Liver (tissue), 9 donors: ENCODE measurements around the gene ANKRD13B. TPM values are rescaled to one million over a fixed set of nuclear protein-coding genes. Genes with fewer than 3 reads are reported as not detected.

ENCODE experiments used
- DNase-seq: peaks from one replicate; pipeline ENCODE4 v3.0.0-alpha.2; 2017; ENCODE audit warnings: low spot score
- H3K27ac ChIP-seq, 2 donors: one replicate each; pipeline ENCODE4 v1.7.0; 2013; ENCODE audit warnings: inconsistent platforms in 2 of 2, low read length in 2 of 2, control low read depth in 1 of 2, low read depth in 1 of 2, mild to moderate bottlenecking in 1 of 2
- H3K27me3 ChIP-seq, 4 donors: one replicate each; pipeline versions ENCODE4 v1.6.1 to v1.7.0; 2013; ENCODE audit warnings: low read length in 3 of 4, inconsistent platforms in 1 of 4, mild to moderate bottlenecking in 1 of 4, moderate library complexity in 1 of 4; ENCODE audit not compliant: control insufficient read depth in 4 of 4, insufficient read depth in 4 of 4
- H3K36me3 ChIP-seq, 4 donors: one replicate each; pipeline versions ENCODE4 v1.6.1 to v1.7.0; 2013; ENCODE audit warnings: low read length in 3 of 4, mild to moderate bottlenecking in 3 of 4, low read depth in 1 of 4, moderate library complexity in 1 of 4; ENCODE audit not compliant: control insufficient read depth in 4 of 4, insufficient read depth in 3 of 4
- H3K4me1 ChIP-seq, 4 donors: one replicate each; pipeline versions ENCODE4 v1.6.1 to v1.7.0; 2013; ENCODE audit warnings: low read length in 3 of 4, mild to moderate bottlenecking in 3 of 4, moderate library complexity in 1 of 4; ENCODE audit not compliant: control insufficient read depth in 4 of 4, insufficient read depth in 4 of 4
- H3K4me3 ChIP-seq, 3 donors: one replicate each; pipeline versions ENCODE4 v1.6.1 to v1.7.0; 2013; ENCODE audit warnings: low read length in 3 of 3, control low read depth in 1 of 3, low read depth in 1 of 3, mild to moderate bottlenecking in 1 of 3
- H3K9ac ChIP-seq, 2 donors: one replicate each; pipeline ENCODE4 v1.7.0; 2013; ENCODE audit warnings: low read length in 2 of 2, mild to moderate bottlenecking in 2 of 2, moderate library complexity in 2 of 2, control low read depth in 1 of 2, low read depth in 1 of 2
- H3K9me3 ChIP-seq, 4 donors: one replicate each; pipeline versions ENCODE4 v1.6.1 to v1.7.0; 2013; ENCODE audit warnings: low read length in 3 of 4; ENCODE audit not compliant: control insufficient read depth in 4 of 4
- ATF3 ChIP-seq: IDR thresholded peaks from 2 replicates; pipeline ENCODE4 v1.6.1; 2016; ENCODE audit warnings: antibody characterized with exemption
- EGR1 ChIP-seq, 2 donors: IDR thresholded peaks; 2 replicates each; pipeline ENCODE4 v1.6.1; 2016 to 2018; ENCODE audit warnings: antibody characterized with exemption in 2 of 2, low read depth in 2 of 2
- FOXA1 ChIP-seq: IDR thresholded peaks from 2 replicates; pipeline ENCODE4 v1.6.1; 2016; ENCODE audit warnings: antibody characterized with exemption
- FOXA2 ChIP-seq: IDR thresholded peaks from 2 replicates; pipeline ENCODE4 v1.6.1; 2016; ENCODE audit warnings: antibody characterized with exemption
- GABPA ChIP-seq, 2 donors: IDR thresholded peaks in 1 of 2; conservative IDR thresholded peaks in 1 of 2; 2 replicates each; pipeline ENCODE4 v1.6.1; 2016; ENCODE audit warnings: antibody characterized with exemption in 2 of 2, mild to moderate bottlenecking in 1 of 2, moderate library complexity in 1 of 2
- HNF4A ChIP-seq, 2 donors: conservative IDR thresholded peaks; 2 replicates each; pipeline ENCODE4 v1.6.1; 2016; ENCODE audit warnings: antibody characterized with exemption in 2 of 2, mild to moderate bottlenecking in 2 of 2
- JUND ChIP-seq, 2 donors: IDR thresholded peaks; 2 replicates each; pipeline ENCODE4 v1.6.1; 2016; ENCODE audit warnings: antibody characterized with exemption in 2 of 2
- NR2F2 ChIP-seq: IDR thresholded peaks from 2 replicates; pipeline ENCODE4 v1.6.1; 2016; ENCODE audit warnings: antibody characterized with exemption
- RAD21 ChIP-seq, 2 donors: IDR thresholded peaks; 2 replicates each; pipeline ENCODE4 v1.6.1; 2016; ENCODE audit warnings: antibody characterized with exemption in 2 of 2, mild to moderate bottlenecking in 2 of 2
- REST ChIP-seq: IDR thresholded peaks from 2 replicates; pipeline ENCODE4 v1.6.1; 2016; ENCODE audit warnings: antibody characterized with exemption, mild to moderate bottlenecking
- SP1 ChIP-seq: IDR thresholded peaks from 2 replicates; pipeline ENCODE4 v1.6.1; 2018; ENCODE audit warnings: antibody characterized with exemption, mild to moderate bottlenecking
- TAF1 ChIP-seq: conservative IDR thresholded peaks from 2 replicates; pipeline ENCODE4 v1.6.1; 2016; ENCODE audit warnings: antibody characterized with exemption, mild to moderate bottlenecking
- WGBS: extraction: QIAGEN DNeasy Blood & Tissue Kit; methylation state at CpG from one replicate; pipeline ENCODE4 v1.1.7; 2013; 5-methylcytosine and 5-hydroxymethylcytosine counted together
- polyA plus RNA-seq, 2 donors: library from polyadenylated mRNA; stranded (reverse) in 1 of 2; unstranded in 1 of 2; fragments of 200-250 nt in 1 of 2; fragments of >200 nt in 1 of 2; fragmentation: Nextera tagmentation in 1 of 2; extraction: Ambion mirVana in 1 of 2; gene quantifications; one replicate each; pipeline versions ENCODE4 v1.2.1 to v1.2.3, GENCODE V29; 2013 to 2015
- total RNA-seq, 2 donors: library from RNA; depleted of rRNA; stranded (reverse); fragments of >200 nt; gene quantifications; one replicate each; pipeline ENCODE4 v1.2.3, GENCODE V29; 2014
- TF ChIP-seq, protein P1 (sequence below): IDR thresholded peaks from 2 replicates; pipeline ENCODE4 v1.6.1; 2016; ENCODE audit warnings: antibody characterized with exemption
- TF ChIP-seq, protein P2 (sequence below): IDR thresholded peaks from 2 replicates; pipeline ENCODE4 v1.6.1; 2016; ENCODE audit warnings: antibody characterized with exemption
- donor health status: healthy.
- donor health status: healthy.
- donor health status: healthy.
- donor health status: healthy.
- donor health status: healthy.

Gene ANKRD13B
- 1 to 10 TPM in 1 of 2 donors, under 1 TPM in 1; 0.50 to 1.6 TPM for total RNA-seq
- polyA plus RNA-seq: under 1 TPM; 0.06 to 0.52 TPM

DNA sequence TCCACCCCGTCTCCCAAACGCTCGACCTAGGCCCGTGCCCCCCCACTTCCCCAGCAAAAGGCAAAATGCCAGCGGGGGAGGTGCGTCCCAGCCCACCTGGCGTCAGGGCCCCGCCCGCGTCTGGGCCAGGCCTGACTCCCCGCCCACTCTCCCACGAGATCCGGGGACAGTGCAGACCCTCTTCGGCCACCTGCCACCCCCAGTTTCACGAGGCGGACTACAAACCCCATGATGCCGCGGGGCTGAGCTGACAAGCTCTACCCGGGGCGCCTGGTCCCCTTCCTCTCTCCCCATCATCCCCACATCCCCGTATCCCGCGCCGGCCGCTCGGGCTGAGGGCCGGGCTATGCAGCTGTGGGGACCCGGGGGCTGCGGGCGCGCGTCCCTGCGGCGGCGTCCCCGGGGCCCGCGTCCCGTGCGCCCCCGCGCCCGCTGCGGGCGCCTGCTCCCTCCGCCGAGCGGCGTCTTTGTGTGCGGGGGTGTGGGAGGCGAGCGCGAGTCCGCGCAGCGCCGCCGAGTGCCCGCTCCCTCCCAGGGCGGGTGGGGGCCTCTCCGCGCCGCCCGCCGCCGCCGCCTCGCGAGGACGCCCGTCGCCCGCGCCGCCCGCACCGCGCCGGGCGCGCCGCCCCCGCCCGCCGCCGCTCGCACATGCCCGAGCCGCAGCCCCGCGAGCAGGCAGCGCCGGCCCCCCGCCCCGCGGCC lies at the start of gene ANKRD13B:
TSS of gene ANKRD13B (plus strand) at position 283 of the 702 bp plus-strand sequence. CDS start 490 bp downstream, outside the sequence.
- WGBS: under 1% methylated on average over 96 of the region's 96 CpGs
- H3K9me3 ChIP-seq: no peaks in the 10 kb centered on the region
- H3K4me3 ChIP-seq: peak within 1 kb of the TSS; percentile 40 to 77 (median 45)
- TF ChIP-seq, protein P1, sequence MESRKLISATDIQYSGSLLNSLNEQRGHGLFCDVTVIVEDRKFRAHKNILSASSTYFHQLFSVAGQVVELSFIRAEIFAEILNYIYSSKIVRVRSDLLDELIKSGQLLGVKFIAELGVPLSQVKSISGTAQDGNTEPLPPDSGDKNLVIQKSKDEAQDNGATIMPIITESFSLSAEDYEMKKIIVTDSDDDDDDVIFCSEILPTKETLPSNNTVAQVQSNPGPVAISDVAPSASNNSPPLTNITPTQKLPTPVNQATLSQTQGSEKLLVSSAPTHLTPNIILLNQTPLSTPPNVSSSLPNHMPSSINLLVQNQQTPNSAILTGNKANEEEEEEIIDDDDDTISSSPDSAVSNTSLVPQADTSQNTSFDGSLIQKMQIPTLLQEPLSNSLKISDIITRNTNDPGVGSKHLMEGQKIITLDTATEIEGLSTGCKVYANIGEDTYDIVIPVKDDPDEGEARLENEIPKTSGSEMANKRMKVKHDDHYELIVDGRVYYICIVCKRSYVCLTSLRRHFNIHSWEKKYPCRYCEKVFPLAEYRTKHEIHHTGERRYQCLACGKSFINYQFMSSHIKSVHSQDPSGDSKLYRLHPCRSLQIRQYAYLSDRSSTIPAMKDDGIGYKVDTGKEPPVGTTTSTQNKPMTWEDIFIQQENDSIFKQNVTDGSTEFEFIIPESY: no peak
- TF ChIP-seq ATF3: no peak
- no peak for TF ChIP-seq JUND (IDR thresholded peaks at IDR 0.05)
- TF ChIP-seq GABPA (IDR thresholded peaks at IDR 0.05 in 1 of 2, conservative IDR thresholded peaks at IDR 0.05 in 1 of 2): no peak
- no peak for DNase-seq
- no peak within 1 kb of the TSS for H3K9ac ChIP-seq
- no peaks in the 10 kb centered on the region for H3K27me3 ChIP-seq
- H3K36me3 ChIP-seq: no peaks in the 10 kb centered on the region
- H3K4me1 ChIP-seq: peaks cover 6 to 51% (median 38%) of the 10 kb centered on the region in 4 donors
- no peak within 1 kb of the TSS for H3K27ac ChIP-seq

GRCh38 chr17:29544066-29544465 lies 48.9 kb upstream of the ANKRD13B start:
- Histone ChIP-seq H3K27ac (no peak overlapping the region), H3K27me3 (no peaks in the 10 kb centered on the region), H3K9ac (no peak overlapping the region), H3K36me3 (peaks cover 3 to 9% (median 6%) of the 10 kb centered on the region in 4 donors), H3K4me1 (peaks cover 2 to 24% (median 5%) of the 10 kb centered on the region in 4 donors), H3K9me3 (no peaks in the 10 kb centered on the region), H3K4me3 (no peak overlapping the region)
- 91% methylated on average over 4 of the region's 4 CpGs for WGBS
- TF ChIP-seq TAF1: no peak
- TF ChIP-seq FOXA1: no peak
- TF ChIP-seq FOXA2: no peak
- no peak for DNase-seq

- Histone ChIP-seq H3K36me3 (peaks cover 3 to 9% (median 6%) of the 10 kb centered on the region in 4 donors), H3K27me3 (no peaks in the 10 kb centered on the region), H3K9me3 (no peaks in the 10 kb centered on the region), H3K9ac (no peak overlapping the region), H3K4me1 (peaks cover 2 to 32% (median 5%) of the 10 kb centered on the region in 4 donors), H3K4me3 (no peak overlapping the region), H3K27ac (no peak overlapping the region)
- no peak for DNase-seq
- TF ChIP-seq FOXA2 (no peak), HNF4A (conservative IDR thresholded peaks at IDR 0.05) (peak; percentile 10 to 30)
- 85% methylated on average over 1 of the region's 1 CpG for WGBS
Measured at GRCh38 chr17:29546085-29546484, 46.8 kb upstream of the ANKRD13B start.

DNA sequence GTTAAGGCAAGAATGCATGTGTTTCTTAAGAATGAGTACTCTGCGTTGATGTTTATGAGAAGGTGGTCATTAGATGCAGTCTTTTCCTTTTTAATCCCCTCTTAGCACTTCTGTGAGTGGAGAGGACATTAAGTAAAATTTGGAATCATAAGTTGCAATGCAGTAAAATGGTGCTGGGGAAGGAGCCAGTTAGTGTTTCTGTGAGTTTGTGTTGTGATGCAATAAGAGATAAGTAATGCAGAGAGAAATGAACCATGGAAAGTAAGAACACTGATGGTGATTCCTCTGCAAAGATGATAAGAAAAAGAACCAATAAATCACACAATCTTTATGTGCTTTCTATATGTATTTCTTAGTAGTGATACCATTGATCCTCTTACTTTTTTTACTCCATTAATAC lies 46.1 kb upstream of the ANKRD13B start:
- H3K27ac ChIP-seq: no peak overlapping the region
- H3K4me3 ChIP-seq: no peak overlapping the region
- H3K4me1 ChIP-seq: peaks cover 2 to 32% (median 5%) of the 10 kb centered on the region in 4 donors
- no peak for TF ChIP-seq FOXA1
- no peak for TF ChIP-seq FOXA2
- TF ChIP-seq RAD21 (IDR thresholded peaks at IDR 0.05): no peak
- no peak for TF ChIP-seq ATF3
- TF ChIP-seq, protein P2, sequence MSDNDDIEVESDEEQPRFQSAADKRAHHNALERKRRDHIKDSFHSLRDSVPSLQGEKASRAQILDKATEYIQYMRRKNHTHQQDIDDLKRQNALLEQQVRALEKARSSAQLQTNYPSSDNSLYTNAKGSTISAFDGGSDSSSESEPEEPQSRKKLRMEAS: no peak
- no peak for TF ChIP-seq NR2F2
- no peak for TF ChIP-seq HNF4A (conservative IDR thresholded peaks at IDR 0.05)
- TF ChIP-seq EGR1 (IDR thresholded peaks at IDR 0.05; ENCODE audit: low read depth in 2 of 2): no peak
- TF ChIP-seq SP1: no peak
- TF ChIP-seq REST: no peak

More for the DNA sequence above, 46.1 kb upstream of the ANKRD13B start:
- DNase-seq: no peak
- no peaks in the 10 kb centered on the region for H3K27me3 ChIP-seq
- peaks cover 3 to 9% (median 6%) of the 10 kb centered on the region in 4 donors for H3K36me3 ChIP-seq
- no peaks in the 10 kb centered on the region for H3K9me3 ChIP-seq
- H3K9ac ChIP-seq: no peak overlapping the region
- 98% methylated on average over 1 of the region's 1 CpG for WGBS
